IMR-90 (cell line): ENCODE results near the gene ZCCHC24. TPM values are rescaled to one million over a fixed set of nuclear protein-coding genes. Genes with fewer than 3 reads are reported as not detected.
A peak's percentile ranks its signal among the peaks of the same experiment; 100 is the strongest.

ENCODE experiments used
- ATAC-seq: fragments of 200-7000 bp; cut with Tn5 transposase; 2 replicates; pipeline ENCODE4 v1.9.1; 2020; ENCODE audit warnings: low read depth, mild to moderate bottlenecking, moderate library complexity
- BruUV-seq: library from RNA; stranded (reverse); fragments of 400-500 nt; replicated peaks from 2 replicates; lab custom pipeline; 2021; lab: Mats Ljungman, UMichigan
- CTCF ChIA-PET: fragments of 300-600 bp; formaldehyde crosslinking; extraction: SDS; loops from one replicate; lab custom pipeline; 2021; ENCODE audit warnings: antibody characterized with exemption; lab: Yijun Ruan, JAX
- POLR2A ChIA-PET: fragments of 300-600 bp; sonication (Branson Sonifier 250); formaldehyde crosslinking; loops from one replicate; lab custom pipeline; 2022; ENCODE audit warnings: antibody characterized with exemption; ENCODE audit not compliant: unreplicated experiment; lab: Charles Lee
- DNase-seq: peaks from one replicate; pipeline ENCODE4 v3.0.0; 2013
- H2AFZ ChIP-seq: replicated peaks from 2 replicates; pipeline ENCODE3; 2013; ENCODE audit warnings: low read length, mild to moderate bottlenecking; ENCODE audit not compliant: poor library complexity
- H2AK5ac ChIP-seq: 2 replicates; pipeline ENCODE4 v1.6.1; 2013; ENCODE audit warnings: low read depth, low read length, inconsistent platforms
- H2AK9ac ChIP-seq: replicated peaks from 2 replicates; pipeline ENCODE3; 2013; ENCODE audit warnings: mild to moderate bottlenecking, low read depth, low read length, moderate library complexity; ENCODE audit not compliant: poor library complexity
- H2BK120ac ChIP-seq: 2 replicates; pipeline ENCODE4 v1.6.1; 2013; ENCODE audit warnings: low read depth, low read length, inconsistent platforms
- H2BK15ac ChIP-seq: 3 replicates; pipeline ENCODE4 v1.6.1; 2013; ENCODE audit warnings: low read depth, low read length, inconsistent platforms
- H2BK20ac ChIP-seq: 2 replicates; pipeline ENCODE4 v1.6.1; 2013; ENCODE audit warnings: low read depth, mild to moderate bottlenecking, inconsistent platforms, low read length, moderate library complexity
- H2BK5ac ChIP-seq: 2 replicates; pipeline ENCODE4 v1.6.1; 2013; ENCODE audit warnings: mild to moderate bottlenecking, low read depth, low read length, inconsistent platforms; ENCODE audit not compliant: poor library complexity, severe bottlenecking
- H3K14ac ChIP-seq: replicated peaks from 2 replicates; pipeline ENCODE4 v1.6.1; 2013; ENCODE audit warnings: low read depth, low read length, inconsistent platforms
- H3K18ac ChIP-seq: 2 replicates; pipeline ENCODE4 v1.6.1; 2013; ENCODE audit warnings: low read depth, low read length, control low read depth
- H3K23ac ChIP-seq: 2 replicates; pipeline ENCODE4 v1.6.1; 2013; ENCODE audit warnings: low read depth, low read length, inconsistent platforms
- H3K27ac ChIP-seq: 2 replicates; pipeline ENCODE4 v1.5.1; 2013; ENCODE audit warnings: mild to moderate bottlenecking, control low read depth, low read length; ENCODE audit not compliant: insufficient read depth
- H3K27me3 ChIP-seq: 2 replicates; pipeline ENCODE4 v1.6.1; 2013; ENCODE audit warnings: low read length; ENCODE audit not compliant: control insufficient read depth, insufficient read depth
- H3K36me3 ChIP-seq: 2 replicates; pipeline ENCODE4 v1.6.1; 2013; ENCODE audit warnings: low read length, mixed read lengths; ENCODE audit not compliant: control insufficient read depth, insufficient read depth
- H3K4ac ChIP-seq: 2 replicates; pipeline ENCODE4 v1.6.1; 2013; ENCODE audit warnings: low read depth, low read length, inconsistent platforms
- H3K4me1 ChIP-seq: 2 replicates; pipeline ENCODE4 v1.6.1; 2013; ENCODE audit warnings: low read length, mixed read lengths; ENCODE audit not compliant: control insufficient read depth, insufficient read depth
- H3K4me2 ChIP-seq: 2 replicates; pipeline ENCODE4 v1.6.1; 2013; ENCODE audit warnings: low read depth, mild to moderate bottlenecking, control low read depth, low read length, moderate library complexity
- H3K4me3 ChIP-seq: 2 replicates; pipeline ENCODE4 v1.5.1; 2013; ENCODE audit warnings: low read depth, mild to moderate bottlenecking, control low read depth, low read length, moderate library complexity; ENCODE audit not compliant: insufficient read depth
- H3K56ac ChIP-seq: 2 replicates; pipeline ENCODE4 v1.6.1; 2013; ENCODE audit warnings: low read length, inconsistent platforms; ENCODE audit not compliant: insufficient read depth; ENCODE audit errors: extremely low read depth
- H3K79me1 ChIP-seq, 2 experiments: 2 replicates each; pipeline ENCODE4 v1.6.1; 2013; ENCODE audit warnings: low read length in 2 of 2, inconsistent platforms in 1 of 2, low read depth in 1 of 2
- H3K9ac ChIP-seq: 2 replicates; pipeline ENCODE4 v1.6.1; 2013; ENCODE audit warnings: low read depth, low read length, control low read depth
- H3K9me1 ChIP-seq: 2 replicates; pipeline ENCODE4 v1.6.1; 2013; ENCODE audit warnings: low read length, inconsistent platforms; ENCODE audit not compliant: insufficient read depth
- H3K9me3 ChIP-seq: 2 replicates; pipeline ENCODE4 v1.6.1; 2013; ENCODE audit warnings: low read length; ENCODE audit not compliant: control insufficient read depth, insufficient read depth
- H4K20me1 ChIP-seq: 2 replicates; pipeline ENCODE4 v1.6.1; 2013; ENCODE audit warnings: low read length, inconsistent platforms; ENCODE audit not compliant: insufficient read depth
- H4K5ac ChIP-seq: 2 replicates; pipeline ENCODE4 v1.6.1; 2013; ENCODE audit warnings: mild to moderate bottlenecking, low read depth, low read length, control low read depth
- H4K8ac ChIP-seq, 2 experiments: 2 replicates each; pipeline ENCODE4 v1.6.1; 2013; ENCODE audit warnings: low read depth in 2 of 2, low read length in 2 of 2, control low read depth in 1 of 2, inconsistent platforms in 1 of 2
- H4K91ac ChIP-seq: 2 replicates; pipeline ENCODE4 v1.6.1; 2013; ENCODE audit warnings: low read depth, low read length, inconsistent platforms; ENCODE audit not compliant: insufficient read depth
- BHLHE40 ChIP-seq: fragments of 150-350 bp; IDR thresholded peaks from 2 replicates; pipeline ENCODE4 v1.6.1; 2016; ENCODE audit warnings: mild to moderate bottlenecking, low read depth, low read length
- CEBPB ChIP-seq: IDR thresholded peaks from 2 replicates; pipeline ENCODE4 v1.6.1; 2012; ENCODE audit warnings: low read depth, low read length, improper control_type of control experiment
- FOS ChIP-seq: fragments of 150-350 bp; IDR thresholded peaks from 2 replicates; pipeline ENCODE4 v1.6.1; 2016; ENCODE audit warnings: low read depth, low read length
- MAFK ChIP-seq: IDR thresholded peaks from 2 replicates; pipeline ENCODE4 v1.6.1; 2012; ENCODE audit warnings: low read depth, low read length, improper control_type of control experiment
- MAZ ChIP-seq: IDR thresholded peaks from 2 replicates; pipeline ENCODE4 v1.6.1; 2012; ENCODE audit warnings: low read depth, mild to moderate bottlenecking, low read length, improper control_type of control experiment, moderate library complexity, borderline replicate concordance
- RCOR1 ChIP-seq: IDR thresholded peaks from 2 replicates; pipeline ENCODE4 v1.6.1; 2012; ENCODE audit warnings: mild to moderate bottlenecking, low read length, improper control_type of control experiment; ENCODE audit not compliant: insufficient replicate concordance
- RFX5 ChIP-seq: IDR thresholded peaks from 2 replicates; pipeline ENCODE4 v1.8.0; 2012; ENCODE audit warnings: low read depth, mild to moderate bottlenecking, low read length, moderate library complexity
- SMC3 ChIP-seq: fragments of 150-350 bp; IDR thresholded peaks from 2 replicates; pipeline ENCODE4 v1.6.1; 2016; ENCODE audit warnings: low read depth, mild to moderate bottlenecking, antibody characterized with exemption, low read length, moderate library complexity
- WGBS, 2 experiments: methylation state at CpG; one replicate each; pipeline versions ENCODE4 v1.1.5 to v1.1.7; 2013; ENCODE audit warnings: missing lambda C conversion rate in 2 of 2; ENCODE audit not compliant: insufficient read length in 1 of 2; ENCODE audit errors: extremely low coverage in 2 of 2; 5-methylcytosine and 5-hydroxymethylcytosine counted together
- dilution Hi-C: fragments of 300-500 bp; cut with HindIII; formaldehyde crosslinking; loops from one replicate; pipeline ENCODE4 v1.14.3; 2018; ENCODE audit warnings: low sequenced_read_pairs; ENCODE audit not compliant: unreplicated experiment
- in situ Hi-C: fragments of 300-500 bp; cut with MboI; formaldehyde crosslinking; loops from 3 replicates; pipeline ENCODE4 v1.14.3; 2019; ENCODE audit warnings: low sequenced_read_pairs, inconsistent platforms, mixed read lengths
- intact Hi-C: fragments of 100-400 bp; cut with micrococcal nuclease; formaldehyde crosslinking; loops from 2 replicates; pipeline ENCODE4 v1.10.0; 2022
- polyA plus RNA-seq, 3 experiments: library from polyadenylated mRNA; depleted of rRNA; stranded (reverse); fragments of >200 nt; gene quantifications; 2 replicates each; pipeline ENCODE4 v1.2.3, GENCODE V29; 2012; ENCODE audit warnings: low replicate concordance in 1 of 3
- total RNA-seq: library from RNA; depleted of rRNA; stranded (reverse); fragments of >200 nt; gene quantifications from 2 replicates; pipeline ENCODE4 v1.2.3, GENCODE V29; 2012

Gene ZCCHC24
- total and polyA plus RNA-seq, 2 of the 4 experiments (the other 2 are of a cell fraction) = 15.1 to 25.9 TPM

DNA sequence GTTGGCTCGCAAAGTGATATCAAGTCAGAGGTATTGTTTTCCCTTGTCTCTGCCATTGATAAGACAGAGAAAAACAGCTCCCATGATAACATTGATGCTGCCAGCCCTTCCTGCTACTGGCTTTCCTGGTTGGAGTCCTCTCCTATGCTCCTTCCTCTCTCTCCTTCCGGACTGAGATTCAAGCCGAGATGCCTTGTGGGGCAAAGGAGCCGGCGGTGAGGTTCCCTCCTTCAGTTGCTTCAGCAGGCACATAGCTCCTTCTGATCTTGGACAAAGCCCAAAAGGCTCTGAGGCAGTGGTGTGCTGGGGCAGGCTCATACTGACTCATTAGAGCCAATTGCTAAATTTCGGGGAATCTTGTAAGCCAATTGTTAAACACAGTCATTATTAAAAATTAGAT, 8.8 kb upstream of the ZCCHC24 start:
- DNase-seq (peak; percentile 92), ATAC-seq (peak; percentile 77)
- no TSS peak for BruUV-seq
- Histone ChIP-seq H3K9me3 (no peaks in the 10 kb centered on the region), H2AFZ (peak overlapping the region; percentile 84), H3K18ac (peak overlapping the region; percentile 62), H2AK5ac (peak overlapping the region; percentile 75), H3K79me1 (peaks cover 0 to 4% of the 10 kb centered on the region in 2 experiments; a peak in 1 of 4 replicates), H3K4me1 (peaks cover 28% of the 10 kb centered on the region), H4K91ac (peak overlapping the region; percentile 65), H3K14ac (peak overlapping the region; percentile 94), H3K4me3 (no peak overlapping the region), H4K20me1 (no peaks in the 10 kb centered on the region), H2BK5ac (peak overlapping the region; percentile 83), H2AK9ac (peak overlapping the region; percentile 74), H2BK20ac (peak overlapping the region; percentile 83), H3K27ac (peak overlapping the region; percentile 74), H3K36me3 (no peaks in the 10 kb centered on the region), H2BK120ac (peak overlapping the region; percentile 69), H4K5ac (peak overlapping the region; percentile 77), H3K27me3 (no peaks in the 10 kb centered on the region), H3K4ac (peak overlapping the region; percentile 69), H4K8ac (peak overlapping the region; percentile 50 to 92; a peak in 3 of 4 replicates), H3K9me1 (peaks cover 25% of the 10 kb centered on the region), H3K4me2 (peak overlapping the region; percentile 63), H3K9ac (peak overlapping the region; percentile 43), H2BK15ac (peak overlapping the region; percentile 77; the same call in 2 of the 3 replicates), H3K23ac (peak overlapping the region; percentile 82; the same call in 1 of the 2 replicates), H3K56ac (0 out of 2 replicates have a peak overlapping the region, but pooled peaks have one; percentile 26)
- TF ChIP-seq MAFK (no peak), RFX5 (no peak), SMC3 (no peak), FOS (peak; percentile 36; the same call in 1 of the 2 replicates), RCOR1 (no peak), MAZ (no peak), BHLHE40 (peak; percentile 67; the same call in 1 of the 2 replicates), CEBPB (peak; percentile 85)
- in situ Hi-C loops (no loop called here), intact Hi-C loops (no loop called here), dilution Hi-C loops (no loop called here)
- ChIA-PET CTCF (no interaction called here), POLR2A (no interaction called here)
- WGBS, 2 experiments = 100% methylated on average over 1 of the region's 6 CpGs; no CpG with 5 or more reads in 1 of the 2 experiments
